H9 (cell line): ENCODE results near the gene FBN3. TPM values are rescaled to one million over a fixed set of nuclear protein-coding genes. Genes with fewer than 3 reads are reported as not detected.

Source experiments
- DNase-seq: peaks from one replicate; pipeline ENCODE4 v3.0.0-alpha.2; 2017
- H2AFZ ChIP-seq: one replicate; pipeline ENCODE4 v1.6.1; 2013; ENCODE audit warnings: mild to moderate bottlenecking, low read length, control low read depth, moderate library complexity
- H2AK5ac ChIP-seq: 2 replicates; pipeline ENCODE4 v1.6.1; 2013; ENCODE audit warnings: low read length, control low read depth, mixed read lengths; ENCODE audit not compliant: insufficient read length
- H2BK120ac ChIP-seq: one replicate; pipeline ENCODE4 v1.6.1; 2013; ENCODE audit warnings: low read depth, mild to moderate bottlenecking, low read length, control low read depth, inconsistent platforms; ENCODE audit not compliant: poor library complexity, severe bottlenecking
- H2BK12ac ChIP-seq: 2 replicates; pipeline ENCODE4 v1.6.1; 2013; ENCODE audit warnings: low read length, control low read depth, mixed read lengths, low read depth; ENCODE audit not compliant: insufficient read length
- H2BK15ac ChIP-seq: 2 replicates; pipeline ENCODE4 v1.6.1; 2013; ENCODE audit warnings: low read depth, low read length, control low read depth
- H2BK20ac ChIP-seq: one replicate; pipeline ENCODE4 v1.6.1; 2013; ENCODE audit warnings: low read depth, mild to moderate bottlenecking, low read length, control low read depth, inconsistent platforms; ENCODE audit not compliant: poor library complexity, severe bottlenecking
- H2BK5ac ChIP-seq: 2 replicates; pipeline ENCODE4 v1.6.1; 2013; ENCODE audit warnings: low read length, control low read depth, mixed read lengths; ENCODE audit not compliant: insufficient read length
- H3K14ac ChIP-seq: 2 replicates; pipeline ENCODE4 v1.6.1; 2013; ENCODE audit warnings: low read length, control low read depth; ENCODE audit not compliant: insufficient read depth
- H3K18ac ChIP-seq: 2 replicates; pipeline ENCODE4 v1.6.1; 2013; ENCODE audit warnings: low read depth, mild to moderate bottlenecking, mixed read lengths, low read length, control low read depth; ENCODE audit not compliant: insufficient read length
- H3K23ac ChIP-seq: 2 replicates; pipeline ENCODE4 v1.6.1; 2013; ENCODE audit warnings: low read length, control low read depth, mixed read lengths, low read depth; ENCODE audit not compliant: insufficient read length
- H3K23me2 ChIP-seq: 2 replicates; pipeline ENCODE4 v1.6.1; 2013; ENCODE audit warnings: low read depth, mild to moderate bottlenecking, mixed read lengths, low read length, control low read depth; ENCODE audit not compliant: insufficient read length, poor library complexity, severe bottlenecking
- H3K27ac ChIP-seq: 2 replicates; pipeline ENCODE4 v1.5.1; 2013; ENCODE audit warnings: low read length, control low read depth, mixed read lengths, low read depth; ENCODE audit not compliant: insufficient read length
- H3K27me3 ChIP-seq: 2 replicates; pipeline ENCODE4 v1.6.1; 2013; ENCODE audit warnings: low read length, control low read depth, inconsistent platforms; ENCODE audit not compliant: insufficient read depth
- H3K4ac ChIP-seq: 2 replicates; pipeline ENCODE4 v1.6.1; 2013; ENCODE audit warnings: low read depth, mild to moderate bottlenecking, control low read depth, inconsistent platforms, low read length, moderate library complexity
- H3K4me1 ChIP-seq: 2 replicates; pipeline ENCODE4 v1.6.1; 2013; ENCODE audit warnings: low read length, control low read depth, inconsistent platforms; ENCODE audit not compliant: insufficient read depth
- H3K4me2 ChIP-seq: 2 replicates; pipeline ENCODE4 v1.6.1; 2013; ENCODE audit warnings: low read length, control low read depth, mixed read lengths; ENCODE audit not compliant: insufficient read length, insufficient read depth
- H3K56ac ChIP-seq: 2 replicates; pipeline ENCODE4 v1.6.1; 2013; ENCODE audit warnings: low read depth, mild to moderate bottlenecking, mixed read lengths, low read length, control low read depth; ENCODE audit not compliant: insufficient read length
- H3K79me1 ChIP-seq: 2 replicates; pipeline ENCODE4 v1.6.1; 2013; ENCODE audit warnings: low read depth, mild to moderate bottlenecking, moderate library complexity, low read length, control low read depth, inconsistent platforms; ENCODE audit not compliant: insufficient read depth, poor library complexity, severe bottlenecking
- H3K79me2 ChIP-seq: 2 replicates; pipeline ENCODE4 v1.6.1; 2013; ENCODE audit warnings: low read length, control low read depth, inconsistent platforms; ENCODE audit not compliant: insufficient read depth
- H3K9ac ChIP-seq: 2 replicates; pipeline ENCODE4 v1.6.1; 2013; ENCODE audit warnings: low read length, control low read depth, mixed read lengths; ENCODE audit not compliant: insufficient read length; ENCODE audit errors: extremely low read depth
- H3K9me3 ChIP-seq: one replicate; pipeline ENCODE4 v1.6.1; 2013; ENCODE audit warnings: low read depth, low read length, inconsistent platforms; ENCODE audit not compliant: control insufficient read depth
- H3T11ph ChIP-seq: one replicate; pipeline ENCODE4 v1.6.1; 2013; ENCODE audit warnings: mild to moderate bottlenecking, low read length, control low read depth, inconsistent platforms
- H4K20me1 ChIP-seq: one replicate; pipeline ENCODE4 v1.6.1; 2013; ENCODE audit not compliant: control insufficient read depth, insufficient read length, insufficient read depth
- H4K5ac ChIP-seq: 2 replicates; pipeline ENCODE4 v1.6.1; 2013; ENCODE audit warnings: low read depth, mild to moderate bottlenecking, mixed read lengths, low read length, control low read depth; ENCODE audit not compliant: insufficient read length
- H4K8ac ChIP-seq: replicated peaks from 2 replicates; pipeline ENCODE4 v1.6.1; 2013; ENCODE audit warnings: low read length, control low read depth, mixed read lengths, low read depth; ENCODE audit not compliant: insufficient read length
- H4K91ac ChIP-seq: 2 replicates; pipeline ENCODE4 v1.6.1; 2013; ENCODE audit warnings: low read depth, mild to moderate bottlenecking, moderate library complexity, mixed read lengths, low read length, control low read depth; ENCODE audit not compliant: insufficient read length
- H3K27ac Mint-ChIP-seq, 3 experiments: 2 replicates in 2 of 3; 3 replicates in 1 of 3; pipeline ENCODE4 v1.8.0; 2020 to 2021; ENCODE audit warnings: mixed read lengths in 3 of 3, mild to moderate bottlenecking in 1 of 3, moderate library complexity in 1 of 3
- H3K27me3 Mint-ChIP-seq: 2 replicates; pipeline ENCODE4 v1.8.0; 2021; ENCODE audit warnings: low read depth, mild to moderate bottlenecking, moderate library complexity, mixed read lengths
- H3K36me3 Mint-ChIP-seq, 3 experiments: 2 replicates in 2 of 3; 3 replicates in 1 of 3; pipeline ENCODE4 v1.8.0; 2020 to 2021; ENCODE audit warnings: low read depth in 3 of 3, mixed read lengths in 3 of 3; ENCODE audit not compliant: insufficient read depth in 1 of 3
- H3K4me1 Mint-ChIP-seq, 2 experiments: 2 replicates each; pipeline ENCODE4 v1.8.0; 2020; ENCODE audit warnings: mixed read lengths in 2 of 2
- H3K4me3 Mint-ChIP-seq, 2 experiments: 2 replicates in 1 of 2; 3 replicates in 1 of 2; pipeline ENCODE4 v1.8.0; 2020 to 2021; ENCODE audit warnings: mild to moderate bottlenecking in 2 of 2, mixed read lengths in 2 of 2, moderate library complexity in 1 of 2
- H3K9me3 Mint-ChIP-seq, 2 experiments: 2 replicates in 1 of 2; 3 replicates in 1 of 2; pipeline ENCODE4 v1.8.0; 2020; ENCODE audit warnings: mild to moderate bottlenecking in 2 of 2, mixed read lengths in 2 of 2, moderate library complexity in 1 of 2
- WGBS: extraction: QIAGEN DNeasy Blood & Tissue Kit; methylation state at CpG from one replicate; pipeline ENCODE4 v1.1.7; 2013; ENCODE audit warnings: missing lambda C conversion rate, low lambda C conversion rate, mixed read lengths; ENCODE audit not compliant: insufficient read length; ENCODE audit errors: extremely low coverage; 5-methylcytosine and 5-hydroxymethylcytosine counted together
- total RNA-seq: library from RNA; stranded (reverse); gene quantifications from 2 replicates; pipeline ENCODE4 v1.2.1, GENCODE V29; 2021
- TF ChIP-seq, protein P1 (sequence below): fragments of 200-600 bp; sonication (generic); conservative IDR thresholded peaks from 3 replicates; pipeline ENCODE4 v1.8.0; 2021; ENCODE audit warnings: antibody characterized with exemption, mild to moderate bottlenecking

FBN3 gene
- total RNA-seq, 1 experiment from 2014 or later = 31.0 TPM

DNA sequence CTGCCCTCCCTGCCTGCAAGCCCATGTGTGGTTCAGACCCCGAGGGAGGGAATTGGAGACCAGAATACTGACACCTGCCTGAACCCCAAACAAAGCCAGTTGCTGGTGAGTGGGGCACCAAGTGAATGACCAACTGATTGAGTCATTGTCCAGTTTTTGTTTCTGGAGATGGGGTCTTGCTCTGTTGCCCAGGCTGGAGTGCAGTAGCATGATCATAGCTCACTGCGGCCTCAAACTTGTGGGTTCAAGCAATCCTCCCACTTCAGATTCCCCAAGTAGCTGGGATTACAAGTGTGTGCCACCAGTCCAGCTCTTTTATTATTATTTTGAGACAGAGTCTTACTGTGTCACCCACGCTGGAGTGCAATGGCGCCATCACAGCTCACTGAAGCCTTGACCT is 92.9 kb downstream of the FBN3 start:
- Mint-ChIP-seq H3K4me3 (no peak overlapping the region), H3K4me1 (peaks cover 15 to 26% of the 10 kb centered on the region in 2 experiments), H3K27me3 (peaks cover 2% of the 10 kb centered on the region), H3K27ac (no peak overlapping the region), H3K9me3 (no peaks in the 10 kb centered on the region), H3K36me3 (no peaks in the 10 kb centered on the region)
- H3K4me1 ChIP-seq = peaks cover 2% of the 10 kb centered on the region; the same call in 1 of the 2 replicates
- H3T11ph ChIP-seq = no peak overlapping the region
- H4K8ac ChIP-seq = no peak overlapping the region
- no peak overlapping the region for H2BK15ac ChIP-seq
- no peak overlapping the region for H3K18ac ChIP-seq
- no peak overlapping the region for H3K23ac ChIP-seq
- no peaks in the 10 kb centered on the region for H4K20me1 ChIP-seq
- no peaks in the 10 kb centered on the region for H3K79me1 ChIP-seq
- no CpG with 5 or more reads among the region's 4 CpGs for WGBS
- TF ChIP-seq, protein P1, sequence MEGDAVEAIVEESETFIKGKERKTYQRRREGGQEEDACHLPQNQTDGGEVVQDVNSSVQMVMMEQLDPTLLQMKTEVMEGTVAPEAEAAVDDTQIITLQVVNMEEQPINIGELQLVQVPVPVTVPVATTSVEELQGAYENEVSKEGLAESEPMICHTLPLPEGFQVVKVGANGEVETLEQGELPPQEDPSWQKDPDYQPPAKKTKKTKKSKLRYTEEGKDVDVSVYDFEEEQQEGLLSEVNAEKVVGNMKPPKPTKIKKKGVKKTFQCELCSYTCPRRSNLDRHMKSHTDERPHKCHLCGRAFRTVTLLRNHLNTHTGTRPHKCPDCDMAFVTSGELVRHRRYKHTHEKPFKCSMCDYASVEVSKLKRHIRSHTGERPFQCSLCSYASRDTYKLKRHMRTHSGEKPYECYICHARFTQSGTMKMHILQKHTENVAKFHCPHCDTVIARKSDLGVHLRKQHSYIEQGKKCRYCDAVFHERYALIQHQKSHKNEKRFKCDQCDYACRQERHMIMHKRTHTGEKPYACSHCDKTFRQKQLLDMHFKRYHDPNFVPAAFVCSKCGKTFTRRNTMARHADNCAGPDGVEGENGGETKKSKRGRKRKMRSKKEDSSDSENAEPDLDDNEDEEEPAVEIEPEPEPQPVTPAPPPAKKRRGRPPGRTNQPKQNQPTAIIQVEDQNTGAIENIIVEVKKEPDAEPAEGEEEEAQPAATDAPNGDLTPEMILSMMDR = no peak
- no peak overlapping the region for H2BK12ac ChIP-seq
- no peak overlapping the region for H2BK20ac ChIP-seq
- no peak overlapping the region for H3K4ac ChIP-seq
- no peak overlapping the region for H2AK5ac ChIP-seq
- H3K27ac ChIP-seq = no peak overlapping the region
- H2BK120ac ChIP-seq = no peak overlapping the region
- no peaks in the 10 kb centered on the region for H3K79me2 ChIP-seq
- H2BK5ac ChIP-seq = no peak overlapping the region
- no peak overlapping the region for H3K56ac ChIP-seq
- H3K9ac ChIP-seq = no peak overlapping the region
- no peak for DNase-seq
- no peak overlapping the region for H4K5ac ChIP-seq
- H3K23me2 ChIP-seq = no peaks in the 10 kb centered on the region
- no peak overlapping the region for H3K14ac ChIP-seq
- no peak overlapping the region for H4K91ac ChIP-seq
- H3K9me3 ChIP-seq = no peaks in the 10 kb centered on the region
- no peaks in the 10 kb centered on the region for H3K27me3 ChIP-seq
- no peak overlapping the region for H3K4me2 ChIP-seq
- H2AFZ ChIP-seq = no peak overlapping the region
